ENCODE data around the gene TRMT2B.
"Not testable (repeated sequence)": the region's sequence is repeated elsewhere in the genome, so short reads cannot be mapped to it uniquely, and the experiment has no call there.

TRMT2B gene

GRCh38 chrX:101051549-101052302 is at the start of gene TRMT2B:
Gene TRMT2B (minus strand): TSS chrX:101052111. CDS start chrX:101042289, 9,822 bp downstream.
- DNase-seq, result peak; percentile 81 to 83

- peak; percentile 95 to 96 for DNase-seq
These were observed 45.9 kb upstream of the TRMT2B start, which contains the start of gene CENPI for GRCh38 chrX:101097546-101098453. Gene CENPI (plus strand): TSS chrX:101098204. CDS start chrX:101101071, 2,867 bp downstream.

GRCh38 chrX:101091817-101092216 is 39.9 kb upstream of the TRMT2B start:
- DNase-seq, result no peak

GRCh38 chrX:101081231-101081630 is 29.3 kb upstream of the TRMT2B start:
- DNase-seq, result no peak

- DNase-seq, result no peak
These were observed 28.6 kb upstream of the TRMT2B start for GRCh38 chrX:101080326-101081124.

- no peak for DNase-seq
These were observed 27.9 kb upstream of the TRMT2B start for GRCh38 chrX:101079736-101080270.

GRCh38 chrX:101078716-101079598 is 27.0 kb upstream of the TRMT2B start, which contains the start of gene TMEM35A:
Gene TMEM35A (plus strand): TSS chrX:101078879. CDS start chrX:101079003, 124 bp downstream.
- no peak for DNase-seq

- DNase-seq, result no peak
These were observed 19.7 kb upstream of the TRMT2B start for GRCh38 chrX:101071582-101071981.

GRCh38 chrX:101062176-101062575 is 10.3 kb upstream of the TRMT2B start:
- DNase-seq, result no peak

- DNase-seq, result no peak
These were observed 5.3 kb upstream of the TRMT2B start for GRCh38 chrX:101057093-101057714.

GRCh38 chrX:101056551-101056950 is 4.6 kb upstream of the TRMT2B start:
- DNase-seq, result not testable (repeated sequence)

GRCh38 chrX:101051153-101051548 is 760 bp downstream of the TRMT2B start:
- DNase-seq, result no peak

GRCh38 chrX:101040197-101040596 is 11.7 kb downstream of the TRMT2B start:
- DNase-seq, result no peak

- no peak for DNase-seq
These were observed 14.7 kb downstream of the TRMT2B start for GRCh38 chrX:101037231-101037630.

- DNase-seq, result no peak
These were observed 22.2 kb downstream of the TRMT2B start for GRCh38 chrX:101029665-101030064.

GRCh38 chrX:101028562-101028961 is 23.3 kb downstream of the TRMT2B start:
- no peak for DNase-seq

GRCh38 chrX:101025126-101025525 is 26.8 kb downstream of the TRMT2B start:
- DNase-seq, result no peak

- DNase-seq, result no peak
These were observed 29.9 kb downstream of the TRMT2B start for GRCh38 chrX:101022020-101022419.

GRCh38 chrX:101012031-101012430 is 39.9 kb downstream of the TRMT2B start:
- not testable (repeated sequence) for DNase-seq

- no peak for DNase-seq
These were observed 42.8 kb downstream of the TRMT2B start for GRCh38 chrX:101009090-101009489.

GRCh38 chrX:100999451-100999850 is 52.5 kb downstream of the TRMT2B start:
- no peak for DNase-seq

All from CD4-positive, alpha-beta T cell treated with Interleukin-1 beta for 1 hour (primary cell).